CD8-positive, alpha-beta memory T cell (primary cell): ENCODE measurements around the gene MT4. TPM values are rescaled to one million over a fixed set of nuclear protein-coding genes. Genes with fewer than 3 reads are reported as not detected.
A peak's percentile ranks its signal among the peaks of the same experiment; 100 is the strongest.

Experiments
- CTCF ChIA-PET: fragments of 350-600 bp; sonication (Branson Sonifier 250); formaldehyde crosslinking; loops from one replicate; lab custom pipeline; 2021; ENCODE audit warnings: antibody characterized with exemption; lab: Charles Lee
- POLR2A ChIA-PET: fragments of 350-600 bp; sonication (Branson Sonifier 250); formaldehyde crosslinking; loops from one replicate; lab custom pipeline; 2021; ENCODE audit warnings: antibody characterized with exemption; lab: Charles Lee
- DNase-seq, 5 donors: peaks; one replicate each; pipeline versions ENCODE4 v3.0.0 to v3.0.0-alpha.2; 2020 to 2022; ENCODE audit warnings: mixed read lengths in 1 of 5
- H3K27ac ChIP-seq: one replicate; pipeline ENCODE4 v1.7.0; 2013; ENCODE audit warnings: low read depth, mild to moderate bottlenecking, low read length, moderate library complexity
- H3K27me3 ChIP-seq: 2 replicates; pipeline ENCODE4 v1.7.0; 2013; ENCODE audit warnings: low read length, mild to moderate bottlenecking; ENCODE audit not compliant: insufficient read depth, poor library complexity, severe bottlenecking
- H3K36me3 ChIP-seq: 2 replicates; pipeline ENCODE4 v1.7.0; 2013; ENCODE audit warnings: mild to moderate bottlenecking, low read length, moderate library complexity; ENCODE audit not compliant: insufficient read depth
- H3K4me1 ChIP-seq: 2 replicates; pipeline ENCODE4 v1.7.0; 2013; ENCODE audit warnings: mild to moderate bottlenecking, low read length, moderate library complexity; ENCODE audit not compliant: insufficient read depth
- H3K4me3 ChIP-seq: 2 replicates; pipeline ENCODE4 v1.7.0; 2013; ENCODE audit warnings: mild to moderate bottlenecking, low read length
- H3K9me3 ChIP-seq: 2 replicates; pipeline ENCODE4 v1.7.0; 2013; ENCODE audit warnings: mild to moderate bottlenecking, low read length
- H3K27ac Mint-ChIP-seq, 8 donors: one replicate each; pipeline ENCODE4 v1.8.0; 2020 to 2021; ENCODE audit warnings: mixed read lengths in 8 of 8, mild to moderate bottlenecking in 6 of 8, inconsistent platforms in 3 of 8, moderate library complexity in 3 of 8
- H3K27me3 Mint-ChIP-seq, 2 donors: one replicate each; pipeline ENCODE4 v1.8.0; 2020 to 2021; ENCODE audit warnings: mixed read lengths in 2 of 2, mild to moderate bottlenecking in 1 of 2, moderate library complexity in 1 of 2
- H3K36me3 Mint-ChIP-seq, 3 donors: one replicate each; pipeline ENCODE4 v1.8.0; 2020 to 2021; ENCODE audit warnings: mixed read lengths in 3 of 3, inconsistent platforms in 1 of 3, mild to moderate bottlenecking in 1 of 3
- H3K4me1 Mint-ChIP-seq, 3 donors: one replicate each; pipeline ENCODE4 v1.8.0; 2020 to 2021; ENCODE audit warnings: mixed read lengths in 3 of 3, inconsistent platforms in 1 of 3, mild to moderate bottlenecking in 1 of 3
- H3K4me3 Mint-ChIP-seq, 7 donors: one replicate each; pipeline ENCODE4 v1.8.0; 2020 to 2021; ENCODE audit warnings: mixed read lengths in 7 of 7, mild to moderate bottlenecking in 6 of 7, moderate library complexity in 4 of 7, inconsistent platforms in 2 of 7
- H3K9me3 Mint-ChIP-seq, 5 donors: one replicate each; pipeline ENCODE4 v1.8.0; 2020 to 2022; ENCODE audit warnings: mixed read lengths in 5 of 5, mild to moderate bottlenecking in 3 of 5, moderate library complexity in 2 of 5, inconsistent platforms in 1 of 5
- polyA plus RNA-seq: library from polyadenylated mRNA; unstranded; fragments of 300-500 nt; fragmentation: Illumina TruSeq; gene quantifications from one replicate; pipeline ENCODE4 v1.2.3, GENCODE V29; 2021
- total RNA-seq, 2 experiments: library from RNA; stranded (reverse); gene quantifications; one replicate each; pipeline ENCODE4 v1.2.3, GENCODE V29; 2021

MT4 gene
- total and polyA plus RNA-seq, 3 experiments from 2014 or later: not detected

GRCh38 chr16:56616608-56617211, 51.8 kb downstream of the MT4 start:
- DNase-seq: no peak
- Mint-ChIP-seq H3K36me3 (no peaks in the 10 kb centered on the region), H3K27me3 (peaks cover 4 to 11% of the 10 kb centered on the region in 2 donors), H3K4me3 (peak overlapping the region; percentile 39 to 79 (median 70)), H3K27ac (peak overlapping the region in 1 of 8 donors; percentile 17), H3K9me3 (no peaks in the 10 kb centered on the region), H3K4me1 (peaks cover 6 to 14% (median 6%) of the 10 kb centered on the region in 3 donors)
- Histone ChIP-seq H3K4me1 (peaks cover 4% of the 10 kb centered on the region), H3K27ac (no peak overlapping the region), H3K27me3 (peaks cover 8% of the 10 kb centered on the region), H3K9me3 (no peaks in the 10 kb centered on the region), H3K4me3 (no peak overlapping the region), H3K36me3 (no peaks in the 10 kb centered on the region)
- CTCF ChIA-PET: interaction anchor here (1.3 kb wide), 1 partner anchor 9 kb away, joined by 3 read pairs; the partner anchor contains the start of gene MT1E
- POLR2A ChIA-PET: interaction anchor here (0.6 to 1.2 kb wide), 3 partner anchors 8 to 430 kb away, joined by 3 to 14 read pairs (median 3); partner anchors contain the start of gene MT2A

DNA sequence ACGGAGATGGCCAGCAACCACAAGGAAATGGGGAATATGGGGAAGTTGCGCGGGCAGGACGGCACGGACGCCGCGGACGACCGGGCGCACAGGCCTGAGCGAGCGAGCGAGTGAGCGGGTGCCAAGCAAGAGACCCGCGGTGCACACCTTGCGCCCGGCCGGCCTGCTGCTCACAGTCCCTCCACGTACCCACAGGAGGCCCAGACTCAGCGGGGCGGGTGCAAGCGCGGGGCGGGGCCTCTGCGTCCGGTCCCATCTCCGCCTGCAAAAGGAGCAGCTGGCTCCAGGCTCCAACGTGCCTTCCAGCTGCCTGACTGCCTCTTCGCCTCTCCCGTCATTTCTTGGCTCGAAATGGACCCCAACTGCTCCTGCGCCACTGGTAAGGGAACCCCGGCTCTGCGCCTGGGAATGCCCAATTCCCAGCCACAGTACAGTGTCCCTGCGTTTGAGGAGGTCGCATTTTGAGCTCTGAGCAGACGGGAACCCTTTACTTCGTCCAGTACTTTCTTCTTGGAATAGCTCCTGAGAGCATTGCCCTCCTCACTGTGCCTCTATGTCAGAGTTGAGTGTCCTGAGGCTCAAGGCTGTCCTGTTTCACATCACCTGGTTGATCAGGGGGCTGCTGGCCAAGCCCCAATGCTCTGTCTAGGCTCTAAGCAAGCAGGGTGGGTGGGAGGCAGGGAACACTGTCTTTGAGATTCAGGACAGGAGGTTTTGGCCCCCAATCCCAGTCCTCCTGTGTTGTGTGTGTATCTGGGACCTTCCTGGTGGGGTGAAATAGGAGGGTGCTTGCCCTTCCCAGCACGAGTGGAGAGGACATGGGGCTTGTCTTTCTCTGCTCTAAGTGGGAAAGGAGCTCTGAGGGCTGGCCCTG, 52.6 kb downstream of the MT4 start:
- Histone ChIP-seq H3K4me1 (peaks cover 4% of the 10 kb centered on the region), H3K4me3 (no peak overlapping the region), H3K9me3 (no peaks in the 10 kb centered on the region), H3K27me3 (peaks cover 8% of the 10 kb centered on the region), H3K36me3 (no peaks in the 10 kb centered on the region), H3K27ac (no peak overlapping the region)
- H3K4me1 Mint-ChIP-seq: peaks cover 6 to 13% (median 6%) of the 10 kb centered on the region in 3 donors
- no peak overlapping the region for H3K27ac Mint-ChIP-seq
- peaks cover 4 to 11% of the 10 kb centered on the region in 2 donors for H3K27me3 Mint-ChIP-seq
- POLR2A ChIA-PET: interaction anchor here (0.5 to 1.2 kb wide), 3 partner anchors 9 to 151 kb away, joined by 3 to 4 read pairs (median 4); partner anchors contain the start of gene MT2A
- DNase-seq: peak in 4 of 5 donors; percentile 22 to 64 (median 42)
- peak overlapping the region; percentile 61 to 79 (median 69) for H3K4me3 Mint-ChIP-seq
- CTCF ChIA-PET: interaction anchor here (0.9 to 2.3 kb wide), 4 partner anchors 8 to 26 kb away, joined by 3 to 6 read pairs (median 4); partner anchors contain the start of gene MT1E
- H3K9me3 Mint-ChIP-seq: no peaks in the 10 kb centered on the region
- no peaks in the 10 kb centered on the region for H3K36me3 Mint-ChIP-seq

DNA sequence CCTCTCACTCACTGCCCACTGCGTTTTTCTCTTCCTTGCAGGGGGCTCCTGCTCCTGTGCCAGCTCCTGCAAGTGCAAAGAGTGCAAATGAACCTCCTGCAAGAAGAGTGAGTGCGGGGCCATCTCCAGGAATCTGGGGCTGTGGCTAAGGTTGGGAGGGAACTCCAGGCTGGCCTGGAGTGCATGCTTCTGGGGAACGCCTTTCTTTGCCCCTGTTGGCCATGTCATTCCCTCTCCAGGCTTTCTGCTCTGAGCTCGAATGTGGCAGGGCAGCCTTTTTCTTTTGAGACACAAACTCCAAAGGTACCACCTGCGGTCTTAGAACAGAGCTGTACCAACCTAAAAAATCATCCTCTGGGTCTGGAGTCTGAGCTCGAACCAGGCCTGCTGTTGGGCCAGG, 53.3 kb downstream of the MT4 start:
- H3K27ac ChIP-seq: no peak overlapping the region
- H3K27ac Mint-ChIP-seq: no peak overlapping the region
- H3K27me3 ChIP-seq: peaks cover 8% of the 10 kb centered on the region
- H3K4me1 ChIP-seq: peaks cover 4% of the 10 kb centered on the region
- H3K36me3 ChIP-seq: no peaks in the 10 kb centered on the region
- H3K9me3 Mint-ChIP-seq: no peaks in the 10 kb centered on the region
- no peaks in the 10 kb centered on the region for H3K9me3 ChIP-seq
- no peaks in the 10 kb centered on the region for H3K36me3 Mint-ChIP-seq
- DNase-seq: no peak
- H3K4me3 Mint-ChIP-seq: peak overlapping the region in 3 of 7 donors; percentile 5 to 79 (median 73)
- ChIA-PET CTCF (interaction anchor here (0.9 to 2.3 kb wide), 3 partner anchors 11 to 25 kb away, joined by 3 to 6 read pairs (median 5); no protein-coding TSS in a partner anchor), POLR2A (interaction anchor here (1.1 to 1.2 kb wide), 2 partner anchors 10 to 11 kb away, joined by 3 to 4 read pairs; partner anchors contain the start of gene MT2A)
- H3K27me3 Mint-ChIP-seq: peaks cover 4 to 11% of the 10 kb centered on the region in 2 donors
- no peak overlapping the region for H3K4me3 ChIP-seq
- peaks cover 6 to 13% (median 6%) of the 10 kb centered on the region in 3 donors for H3K4me1 Mint-ChIP-seq

Other genes with a start within 250 kb of the MT4 start
- gene AMFR, start 139.5 kb upstream of the MT4 start, total RNA-seq: 10 to 100 TPM; 64.3 to 70.1 TPM
- 39.8 TPM for gene AMFR, start 139.5 kb upstream of the MT4 start, polyA plus RNA-seq
- gene NUDT21, start 113.7 kb upstream of the MT4 start, total RNA-seq: 100 to 1,000 TPM; 334 to 359 TPM
- gene NUDT21, start 113.7 kb upstream of the MT4 start, polyA plus RNA-seq: 77.2 TPM
- 10 to 100 TPM; 87.9 to 91.9 TPM for gene OGFOD1, start 113.5 kb upstream of the MT4 start, total RNA-seq
- 114 TPM for gene OGFOD1, start 113.5 kb upstream of the MT4 start, polyA plus RNA-seq
- 10 to 100 TPM; 16.2 to 19.1 TPM for gene BBS2, start 45.0 kb upstream of the MT4 start, total RNA-seq
- gene BBS2, start 45.0 kb upstream of the MT4 start, polyA plus RNA-seq: 37.7 TPM
- gene MT3, start 24.5 kb downstream of the MT4 start, total RNA-seq: under 1 TPM in 1 of 2 experiments, not detected in 1; 0.94 TPM
- 0.99 TPM for gene MT3, start 24.5 kb downstream of the MT4 start, polyA plus RNA-seq
- 100 to 1,000 TPM; 285 to 349 TPM for gene MT2A, start 43.5 kb downstream of the MT4 start, total RNA-seq
- gene MT2A, start 43.5 kb downstream of the MT4 start, polyA plus RNA-seq: 435 TPM
- gene MT1E, start 60.7 kb downstream of the MT4 start, total RNA-seq: 100 to 1,000 TPM; 153 to 163 TPM
- 40.4 TPM for gene MT1E, start 60.7 kb downstream of the MT4 start, polyA plus RNA-seq
- not detected for gene MT1M, start 67.6 kb downstream of the MT4 start, total RNA-seq
- gene MT1M, start 67.6 kb downstream of the MT4 start, polyA plus RNA-seq: not detected
- under 1 TPM in 1 of 2 experiments, not detected in 1; 0.71 TPM for gene MT1A, start 73.6 kb downstream of the MT4 start, total RNA-seq
- not detected for gene MT1A, start 73.6 kb downstream of the MT4 start, polyA plus RNA-seq
- not detected for gene MT1B, start 86.8 kb downstream of the MT4 start, total RNA-seq
- not detected for gene MT1B, start 86.8 kb downstream of the MT4 start, polyA plus RNA-seq
- 10 to 100 TPM; 17.9 to 18.6 TPM for gene MT1F, start 92.9 kb downstream of the MT4 start, total RNA-seq
- gene MT1F, start 92.9 kb downstream of the MT4 start, polyA plus RNA-seq: 60.7 TPM
- 10 to 100 TPM; 41.0 to 46.8 TPM for gene MT1G, start 103.0 kb downstream of the MT4 start, total RNA-seq
- gene MT1G, start 103.0 kb downstream of the MT4 start, polyA plus RNA-seq: not detected
- gene MT1H, start 104.7 kb downstream of the MT4 start, total RNA-seq: 1 to 10 TPM; 4.8 to 5.5 TPM
- gene MT1H, start 104.7 kb downstream of the MT4 start, polyA plus RNA-seq: not detected
- gene MT1X, start 117.4 kb downstream of the MT4 start, total RNA-seq: 10 to 100 TPM; 85.4 to 93.8 TPM
- 181 TPM for gene MT1X, start 117.4 kb downstream of the MT4 start, polyA plus RNA-seq
- 100 to 1,000 TPM; 153 to 155 TPM for gene NUP93, start 165.1 kb downstream of the MT4 start, total RNA-seq
- gene NUP93, start 165.1 kb downstream of the MT4 start, polyA plus RNA-seq: 93.8 TPM